GM12801 (cell line): ENCODE measurements around the gene LYPD3.

Experiments
- TF ChIP-seq, protein P1 (sequence below): IDR thresholded peaks from one replicate; pipeline ENCODE4 v1.5.1; 2011; ENCODE audit warnings: control low read depth; ENCODE audit not compliant: insufficient read length; ENCODE audit errors: extremely low read depth

The LYPD3 gene

GRCh38 chr19:43414554-43414953 lies 50.9 kb downstream of the LYPD3 start, which contains the start of gene TEX101:
Gene TEX101 (plus strand): TSS chr19:43414890. CDS start chr19:43415920, 1,030 bp downstream.
- TF ChIP-seq, protein P1, sequence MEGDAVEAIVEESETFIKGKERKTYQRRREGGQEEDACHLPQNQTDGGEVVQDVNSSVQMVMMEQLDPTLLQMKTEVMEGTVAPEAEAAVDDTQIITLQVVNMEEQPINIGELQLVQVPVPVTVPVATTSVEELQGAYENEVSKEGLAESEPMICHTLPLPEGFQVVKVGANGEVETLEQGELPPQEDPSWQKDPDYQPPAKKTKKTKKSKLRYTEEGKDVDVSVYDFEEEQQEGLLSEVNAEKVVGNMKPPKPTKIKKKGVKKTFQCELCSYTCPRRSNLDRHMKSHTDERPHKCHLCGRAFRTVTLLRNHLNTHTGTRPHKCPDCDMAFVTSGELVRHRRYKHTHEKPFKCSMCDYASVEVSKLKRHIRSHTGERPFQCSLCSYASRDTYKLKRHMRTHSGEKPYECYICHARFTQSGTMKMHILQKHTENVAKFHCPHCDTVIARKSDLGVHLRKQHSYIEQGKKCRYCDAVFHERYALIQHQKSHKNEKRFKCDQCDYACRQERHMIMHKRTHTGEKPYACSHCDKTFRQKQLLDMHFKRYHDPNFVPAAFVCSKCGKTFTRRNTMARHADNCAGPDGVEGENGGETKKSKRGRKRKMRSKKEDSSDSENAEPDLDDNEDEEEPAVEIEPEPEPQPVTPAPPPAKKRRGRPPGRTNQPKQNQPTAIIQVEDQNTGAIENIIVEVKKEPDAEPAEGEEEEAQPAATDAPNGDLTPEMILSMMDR, result no peak

DNA sequence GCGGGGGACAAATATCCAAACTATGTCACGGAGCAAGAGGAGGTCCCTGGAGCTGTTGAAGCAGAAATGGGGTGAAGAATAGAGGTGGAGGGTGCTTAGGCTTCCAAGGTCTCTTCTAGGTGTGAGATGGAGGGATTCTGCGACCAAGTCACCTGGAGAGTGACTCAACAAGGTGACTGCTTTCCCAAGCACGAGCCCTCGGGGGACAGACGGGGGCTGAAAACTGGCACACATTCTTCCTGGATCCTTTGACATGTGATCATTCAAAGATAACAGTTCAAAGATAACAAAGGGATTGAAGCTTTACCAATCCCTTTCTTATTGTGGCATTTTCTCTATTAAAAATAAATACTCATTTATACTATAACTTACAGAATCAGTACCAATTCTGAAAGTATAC lies 53.0 kb downstream of the LYPD3 start:
- TF ChIP-seq, protein P1, result no peak
